ENCODE measurements around the gene PPARG. TPM values are rescaled to one million over a fixed set of nuclear protein-coding genes. Genes with fewer than 3 reads are reported as not detected.

The PPARG gene
- total and polyA plus RNA-seq, 2 of the 8 experiments (the other 6 are each of a cell fraction or from before 2014, with no cell fraction given): 0.06 TPM; not detected in 1

- TF ChIP-seq CHD7 (IDR thresholded peaks at IDR 0.05; ENCODE audit: insufficient replicate concordance, low read length): no peak
- TF ChIP-seq JUN (IDR thresholded peaks at IDR 0.05; ENCODE audit: low read depth, low read length): no peak
- no peak for TF ChIP-seq MAX (IDR thresholded peaks at IDR 0.05)
- no peak for TF ChIP-seq NRF1 (IDR thresholded peaks at IDR 0.05; ENCODE audit: low read depth, low read length)
- no peak for TF ChIP-seq TEAD4 (IDR thresholded peaks at IDR 0.05; ENCODE audit: low read depth, low read length)
- no peak for TF ChIP-seq CBX5 (IDR thresholded peaks at IDR 0.05; ENCODE audit: low read depth, low read length)
- TF ChIP-seq SUZ12 (IDR thresholded peaks at IDR 0.05; ENCODE audit: low read length): no peak
- no peak for TF ChIP-seq YY1 (IDR thresholded peaks at IDR 0.05; ENCODE audit: low read depth, low read length)
- no peak for TF ChIP-seq RNF2 (IDR thresholded peaks at IDR 0.05; ENCODE audit: borderline replicate concordance, low read depth, low read length, missing control alignments, poor library complexity, severe bottlenecking)
- TF ChIP-seq SIRT6 (IDR thresholded peaks at IDR 0.05; ENCODE audit: low read length): no peak
- no peak for TF ChIP-seq TAF1 (IDR thresholded peaks at IDR 0.05; ENCODE audit: low read depth, low read length)
- TF ChIP-seq TCF12 (IDR thresholded peaks at IDR 0.05; ENCODE audit: low read depth, low read length): no peak
Measured at GRCh38 chr3:12451481-12451880, 162.6 kb downstream of the PPARG start (continued).
